SK-N-SH (cell line): Measurements from ENCODE around the gene CYP51A1.

Source experiments
- EP300 ChIP-seq, 2 experiments: IDR thresholded peaks; 2 replicates each; pipeline versions ENCODE4 v1.4.0 to v1.6.1; 2012; ENCODE audit warnings: borderline replicate concordance in 1 of 2, low read depth in 1 of 2, low read length in 1 of 2
- GABPA ChIP-seq: IDR thresholded peaks from 2 replicates; pipeline ENCODE4 v1.4.0; 2012; ENCODE audit warnings: low read depth, mild to moderate bottlenecking
- POLR2AphosphoS5 ChIP-seq: IDR thresholded peaks from 2 replicates; pipeline ENCODE4 v1.6.1; 2012; ENCODE audit warnings: low read depth, low read length
- RCOR1 ChIP-seq: fragments of 150-350 bp; IDR thresholded peaks from 2 replicates; pipeline ENCODE4 v1.6.1; 2017; ENCODE audit warnings: antibody characterized with exemption, low read length
- RFX5 ChIP-seq: IDR thresholded peaks from 2 replicates; pipeline ENCODE4 v1.6.1; 2012; ENCODE audit warnings: mild to moderate bottlenecking, improper control_type of control experiment, low read length
- TAF1 ChIP-seq: IDR thresholded peaks from 2 replicates; pipeline ENCODE4 v1.6.1; 2012; ENCODE audit warnings: low read depth, mild to moderate bottlenecking, low read length, moderate library complexity, borderline replicate concordance
- TCF12 ChIP-seq: IDR thresholded peaks from 2 replicates; pipeline ENCODE4 v1.4.0; 2012
- TF ChIP-seq, protein P1 (sequence below): fragments of 200-600 bp; sonication (generic); IDR thresholded peaks from 2 replicates; pipeline ENCODE4 v1.6.1; 2017; ENCODE audit warnings: antibody characterized with exemption, mild to moderate bottlenecking, moderate library complexity
- TF ChIP-seq, protein P2 (sequence below): IDR thresholded peaks from 2 replicates; pipeline ENCODE4; 2012

DNA sequence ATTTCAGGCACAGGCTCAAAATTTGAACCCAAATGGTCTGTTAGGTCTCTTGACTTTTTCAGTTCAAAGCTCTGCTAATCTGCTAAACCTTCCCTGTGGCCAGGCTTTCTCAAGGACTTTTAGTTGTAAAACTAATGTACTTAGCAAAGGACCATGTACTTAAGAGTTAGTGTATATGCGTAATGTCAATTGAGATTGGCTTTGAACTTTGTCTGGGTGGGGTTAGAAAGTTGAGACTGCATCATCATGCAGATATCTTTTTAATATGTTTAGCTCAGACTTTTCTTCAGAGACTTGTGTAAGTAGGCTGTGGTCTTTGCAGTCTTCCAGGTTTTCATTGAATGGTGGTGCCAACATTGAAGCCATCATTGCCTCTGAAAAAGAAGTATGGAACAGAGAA, 33.7 kb downstream of the CYP51A1 start:
- TF ChIP-seq, protein P1, sequence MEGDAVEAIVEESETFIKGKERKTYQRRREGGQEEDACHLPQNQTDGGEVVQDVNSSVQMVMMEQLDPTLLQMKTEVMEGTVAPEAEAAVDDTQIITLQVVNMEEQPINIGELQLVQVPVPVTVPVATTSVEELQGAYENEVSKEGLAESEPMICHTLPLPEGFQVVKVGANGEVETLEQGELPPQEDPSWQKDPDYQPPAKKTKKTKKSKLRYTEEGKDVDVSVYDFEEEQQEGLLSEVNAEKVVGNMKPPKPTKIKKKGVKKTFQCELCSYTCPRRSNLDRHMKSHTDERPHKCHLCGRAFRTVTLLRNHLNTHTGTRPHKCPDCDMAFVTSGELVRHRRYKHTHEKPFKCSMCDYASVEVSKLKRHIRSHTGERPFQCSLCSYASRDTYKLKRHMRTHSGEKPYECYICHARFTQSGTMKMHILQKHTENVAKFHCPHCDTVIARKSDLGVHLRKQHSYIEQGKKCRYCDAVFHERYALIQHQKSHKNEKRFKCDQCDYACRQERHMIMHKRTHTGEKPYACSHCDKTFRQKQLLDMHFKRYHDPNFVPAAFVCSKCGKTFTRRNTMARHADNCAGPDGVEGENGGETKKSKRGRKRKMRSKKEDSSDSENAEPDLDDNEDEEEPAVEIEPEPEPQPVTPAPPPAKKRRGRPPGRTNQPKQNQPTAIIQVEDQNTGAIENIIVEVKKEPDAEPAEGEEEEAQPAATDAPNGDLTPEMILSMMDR: no peak
- TF ChIP-seq TCF12 (no peak), RFX5 (no peak), POLR2AphosphoS5 (no peak), TAF1 (no peak), GABPA (no peak), RCOR1 (no peak), EP300 (IDR thresholded peaks at IDR 0.05; ENCODE audit: borderline replicate concordance in 1 of 2, low read depth in 1 of 2, low read length in 1 of 2) (no peak)
- TF ChIP-seq, protein P2, sequence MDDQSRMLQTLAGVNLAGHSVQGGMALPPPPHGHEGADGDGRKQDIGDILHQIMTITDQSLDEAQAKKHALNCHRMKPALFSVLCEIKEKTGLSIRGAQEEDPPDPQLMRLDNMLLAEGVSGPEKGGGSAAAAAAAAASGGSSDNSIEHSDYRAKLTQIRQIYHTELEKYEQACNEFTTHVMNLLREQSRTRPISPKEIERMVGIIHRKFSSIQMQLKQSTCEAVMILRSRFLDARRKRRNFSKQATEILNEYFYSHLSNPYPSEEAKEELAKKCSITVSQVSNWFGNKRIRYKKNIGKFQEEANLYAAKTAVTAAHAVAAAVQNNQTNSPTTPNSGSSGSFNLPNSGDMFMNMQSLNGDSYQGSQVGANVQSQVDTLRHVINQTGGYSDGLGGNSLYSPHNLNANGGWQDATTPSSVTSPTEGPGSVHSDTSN: no peak
